ENCODE data around the gene ABCA13. TPM values are rescaled to one million over a fixed set of nuclear protein-coding genes. Genes with fewer than 3 reads are reported as not detected.
"Not testable (repeated sequence)": the region's sequence is repeated elsewhere in the genome, so short reads cannot be mapped to it uniquely, and the experiment has no call there.

Gene ABCA13
- total RNA-seq, 1 donor, result 4.3 TPM

DNA sequence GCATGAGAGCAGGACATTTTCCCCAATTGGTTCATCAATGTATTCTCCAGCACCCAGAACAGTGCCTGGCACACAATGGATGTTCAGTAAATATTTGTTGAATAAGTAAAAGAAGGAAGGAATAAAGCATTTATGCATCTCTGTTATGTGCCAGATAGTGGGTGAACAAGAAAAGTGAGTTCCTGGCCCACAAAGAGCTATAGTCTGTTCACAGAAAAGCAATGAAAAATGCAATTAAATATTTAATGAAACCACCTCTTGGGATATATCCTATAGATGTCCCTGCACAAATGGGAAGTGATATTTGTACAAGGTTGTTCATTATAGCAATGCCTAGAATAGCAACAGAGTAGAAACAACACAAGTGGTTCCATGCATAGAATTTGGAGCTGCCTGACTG lies 2.1 kb downstream of the ABCA13 start:
- DNase-seq (ENCODE audit: low read depth in 2 of 3, low spot score in 2 of 3), result no peak

DNA sequence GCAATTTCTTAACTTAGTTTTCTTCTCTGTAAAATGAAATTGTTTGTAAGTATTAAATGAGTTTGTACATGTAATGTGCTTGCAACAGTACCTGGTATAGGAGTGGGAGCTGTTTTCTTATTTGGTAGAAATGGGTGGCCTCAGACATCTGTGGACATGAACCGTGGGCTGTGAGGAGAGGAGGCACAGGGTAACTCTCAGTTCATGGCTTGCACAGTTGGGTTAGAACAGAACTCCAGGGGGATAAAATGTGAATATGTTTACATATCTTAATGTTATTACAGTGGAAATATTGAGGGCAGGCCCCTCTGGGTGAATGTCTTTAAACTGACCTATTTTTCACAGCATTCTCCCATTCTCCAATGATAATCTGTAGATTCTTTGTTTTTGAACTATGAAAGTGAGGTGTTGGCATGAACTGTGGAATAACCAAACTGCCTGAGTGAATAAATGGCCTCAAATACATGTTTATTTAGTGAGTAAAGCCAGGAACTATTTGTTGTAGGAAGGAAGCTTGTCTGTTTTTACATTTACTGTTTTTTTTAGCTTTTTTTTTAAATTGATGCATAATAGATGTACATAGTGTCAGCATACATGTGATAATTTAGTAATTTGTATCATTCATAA lies 2.6 kb downstream of the ABCA13 start:
- DNase-seq (ENCODE audit: low read depth in 2 of 3, low spot score in 2 of 3), result no peak

DNA sequence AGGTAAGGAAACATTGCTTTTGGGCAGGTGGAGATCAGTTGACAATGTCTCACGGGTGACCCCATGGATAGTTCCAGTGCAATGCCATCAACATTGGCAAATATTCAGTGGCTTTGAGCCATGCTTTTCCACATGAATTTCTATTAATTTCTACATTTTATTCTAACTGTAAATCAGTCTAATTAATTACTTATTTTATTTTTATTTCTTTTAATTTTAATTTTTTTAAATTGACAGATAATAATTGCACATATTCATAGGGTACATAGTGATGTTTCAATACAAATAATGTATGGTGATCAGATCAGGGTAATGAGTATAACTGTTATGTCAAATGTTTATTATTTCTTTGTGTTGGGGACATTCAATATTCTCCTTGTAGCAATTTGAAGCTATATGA lies 3.8 kb downstream of the ABCA13 start:
- no peak for DNase-seq (ENCODE audit: low read depth in 2 of 3, low spot score in 2 of 3)

GRCh38 chr7:48176356-48176893 lies 5.2 kb downstream of the ABCA13 start:
- DNase-seq (ENCODE audit: low read depth in 2 of 3, low spot score in 2 of 3), result no peak

GRCh38 chr7:48177271-48177670 lies 6.0 kb downstream of the ABCA13 start:
- DNase-seq (ENCODE audit: low read depth in 2 of 3, low spot score in 2 of 3), result no peak

- DNase-seq (ENCODE audit: low read depth in 2 of 3, low spot score in 2 of 3), result no peak
Observed at GRCh38 chr7:48179496-48180030, 8.3 kb downstream of the ABCA13 start.

DNA sequence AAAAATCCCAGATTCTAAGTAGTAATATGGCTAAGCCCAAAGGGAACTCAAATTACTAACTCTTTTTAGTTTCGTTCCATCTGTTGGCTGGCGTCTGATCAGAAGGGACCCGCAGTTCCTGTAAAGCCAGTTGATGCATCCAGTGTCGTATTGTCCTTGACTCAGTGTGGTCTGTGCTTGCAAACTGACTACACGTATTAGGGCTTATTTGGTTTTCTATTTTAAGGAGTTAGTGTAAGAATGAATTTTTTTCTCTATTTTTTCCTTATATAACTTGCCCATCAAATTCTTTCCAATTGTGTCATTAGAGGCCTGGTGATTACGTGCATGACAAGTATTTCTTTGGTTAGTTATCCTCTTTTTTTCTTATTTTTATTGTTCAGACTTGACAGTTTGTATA lies 9.7 kb downstream of the ABCA13 start:
- DNase-seq (ENCODE audit: low read depth in 2 of 3, low spot score in 2 of 3), result no peak

GRCh38 chr7:48182718-48183369 lies 11.6 kb downstream of the ABCA13 start:
- DNase-seq (ENCODE audit: low read depth in 2 of 3, low spot score in 2 of 3), result no peak

DNA sequence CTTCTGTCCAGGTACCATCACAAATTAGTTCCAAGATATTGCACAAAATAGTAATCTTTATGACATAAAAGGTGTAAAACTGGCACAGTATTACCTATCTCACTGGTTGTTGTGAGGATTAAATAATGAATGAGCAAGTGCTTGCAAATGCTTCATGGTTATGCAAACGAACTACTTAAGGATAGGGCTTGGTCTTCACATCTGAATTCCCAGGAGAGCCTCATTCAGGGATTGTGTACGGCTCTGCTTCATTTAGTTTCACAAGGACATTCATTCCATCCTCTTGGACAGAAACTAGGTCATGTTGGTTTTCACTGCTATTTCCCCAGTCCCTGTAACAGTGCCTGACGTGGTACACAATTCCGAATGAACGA lies 12.1 kb downstream of the ABCA13 start:
- DNase-seq (ENCODE audit: low read depth in 2 of 3, low spot score in 2 of 3), result no peak

- DNase-seq (ENCODE audit: low read depth in 2 of 3, low spot score in 2 of 3), result no peak
Observed at GRCh38 chr7:48183965-48184364, 12.7 kb downstream of the ABCA13 start.

- no peak for DNase-seq (ENCODE audit: low read depth in 2 of 3, low spot score in 2 of 3)
Observed at GRCh38 chr7:48188776-48189520, 17.7 kb downstream of the ABCA13 start.

- no peak for DNase-seq (ENCODE audit: low read depth in 2 of 3, low spot score in 2 of 3)
Observed at GRCh38 chr7:48192996-48193395, 21.7 kb downstream of the ABCA13 start.

DNA sequence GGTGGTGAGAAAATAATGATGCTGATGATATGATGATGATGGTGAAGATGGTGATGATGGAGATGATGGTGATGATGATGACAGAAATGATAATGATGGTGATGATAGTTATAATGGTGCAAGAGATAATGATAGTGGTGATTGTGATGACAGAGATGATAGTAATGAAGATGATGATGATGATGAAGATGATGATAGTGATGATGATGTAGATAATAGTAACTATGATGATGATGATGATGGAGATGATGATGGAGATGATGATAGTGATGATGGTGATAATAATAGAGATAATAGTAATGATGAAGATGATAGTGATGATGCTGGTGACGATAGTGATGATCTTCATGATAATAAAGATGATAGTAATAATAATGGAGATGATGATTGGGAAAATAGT lies 22.2 kb downstream of the ABCA13 start:
- DNase-seq (ENCODE audit: low read depth in 2 of 3, low spot score in 2 of 3), result no peak

- not testable (repeated sequence) for DNase-seq (ENCODE audit: low read depth in 2 of 3, low spot score in 2 of 3)
Observed at GRCh38 chr7:48200946-48201589, 29.8 kb downstream of the ABCA13 start.

GRCh38 chr7:48202916-48203315 lies 31.7 kb downstream of the ABCA13 start:
- not testable (repeated sequence) for DNase-seq (ENCODE audit: low read depth in 2 of 3, low spot score in 2 of 3)

DNA sequence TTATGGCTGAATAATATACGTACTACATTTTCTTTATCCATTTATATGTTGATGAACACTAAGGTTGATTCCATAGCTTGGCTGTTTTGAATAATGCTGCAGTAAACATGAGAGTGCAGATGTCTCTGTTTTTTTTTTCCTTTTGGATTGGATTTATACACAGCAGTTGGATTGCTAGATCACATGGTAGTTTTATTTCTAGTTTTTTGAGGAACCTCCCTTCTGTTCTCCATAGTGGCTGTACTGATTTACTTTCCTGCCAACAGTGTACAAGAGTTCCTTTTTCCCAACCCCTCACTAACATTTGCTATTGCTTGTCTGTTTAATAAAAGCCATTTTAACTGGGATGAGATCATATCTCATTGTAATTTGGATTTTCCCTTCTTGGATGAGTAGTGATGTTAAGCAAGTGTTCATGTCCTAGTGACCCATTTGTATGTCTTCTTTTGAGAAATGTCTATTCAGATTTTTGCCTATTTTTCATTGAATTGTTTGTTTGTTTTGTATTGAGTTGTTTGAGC lies 36.0 kb downstream of the ABCA13 start:
- no peak for DNase-seq (ENCODE audit: low read depth in 2 of 3, low spot score in 2 of 3)

GRCh38 chr7:48209004-48209600 lies 37.8 kb downstream of the ABCA13 start:
- DNase-seq (ENCODE audit: low read depth in 2 of 3, low spot score in 2 of 3), result no peak

GRCh38 chr7:48213226-48213625 lies 42.0 kb downstream of the ABCA13 start:
- DNase-seq (ENCODE audit: low read depth in 2 of 3, low spot score in 2 of 3), result no peak

DNA sequence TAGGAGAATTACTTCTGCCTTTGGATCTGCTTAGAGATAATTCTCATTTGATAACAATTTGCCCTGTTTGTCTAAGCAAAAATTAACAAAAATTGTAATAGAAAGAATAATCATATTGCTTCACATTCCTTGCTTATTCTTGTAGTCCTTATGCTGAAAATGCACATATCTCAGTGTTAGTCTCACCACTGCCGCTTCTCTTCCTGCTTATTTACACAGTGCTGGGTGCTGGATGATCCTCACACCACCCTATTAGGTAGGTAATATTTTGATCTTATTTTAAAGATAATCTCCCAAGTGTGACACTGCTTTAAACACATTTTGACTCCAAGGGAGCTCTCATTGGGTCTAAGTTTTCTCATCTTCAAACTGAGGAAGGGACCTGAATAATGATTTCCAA lies 46.0 kb downstream of the ABCA13 start:
- DNase-seq (ENCODE audit: low read depth in 2 of 3, low spot score in 2 of 3), result no peak

GRCh38 chr7:48217753-48218152 lies 46.5 kb downstream of the ABCA13 start:
- no peak for DNase-seq (ENCODE audit: low read depth in 2 of 3, low spot score in 2 of 3)
